Esophagus (tissue), 2 donors: ENCODE measurements around the gene CENPM. TPM values are rescaled to one million over a fixed set of nuclear protein-coding genes. Genes with fewer than 3 reads are reported as not detected.

Experiments used
- H3K27ac ChIP-seq, 2 donors: one replicate each; pipeline ENCODE4 v1.5.1; 2013; ENCODE audit warnings: low read depth in 2 of 2, mild to moderate bottlenecking in 2 of 2, inconsistent platforms in 1 of 2, low read length in 1 of 2, moderate library complexity in 1 of 2
- H3K27me3 ChIP-seq, 2 donors: one replicate each; pipeline ENCODE4 v1.6.1; 2013; ENCODE audit warnings: low read length in 2 of 2, control low read depth in 1 of 2, mild to moderate bottlenecking in 1 of 2; ENCODE audit not compliant: insufficient read depth in 2 of 2, control insufficient read depth in 1 of 2
- H3K36me3 ChIP-seq, 2 donors: one replicate each; pipeline ENCODE4 v1.6.1; 2013; ENCODE audit warnings: low read length in 1 of 2; ENCODE audit not compliant: control insufficient read depth in 2 of 2, insufficient read depth in 2 of 2
- H3K4me1 ChIP-seq, 2 donors: one replicate each; pipeline ENCODE4 v1.6.1; 2013; ENCODE audit warnings: low read length in 1 of 2; ENCODE audit not compliant: control insufficient read depth in 2 of 2, insufficient read depth in 2 of 2
- H3K4me3 ChIP-seq, 2 donors: one replicate each; pipeline ENCODE4 v1.5.1; 2013; ENCODE audit warnings: low read length in 2 of 2, mild to moderate bottlenecking in 2 of 2, low read depth in 1 of 2, moderate library complexity in 1 of 2
- H3K9me3 ChIP-seq, 2 donors: one replicate each; pipeline ENCODE4 v1.6.1; 2013; ENCODE audit warnings: mild to moderate bottlenecking in 2 of 2, low read depth in 1 of 2, low read length in 1 of 2, moderate library complexity in 1 of 2; ENCODE audit not compliant: control insufficient read depth in 2 of 2, insufficient read depth in 1 of 2
- WGBS, 2 donors: extraction: QIAGEN DNeasy Blood & Tissue Kit; methylation state at CpG; one replicate each; pipeline ENCODE4 v1.1.7; 2013; 5-methylcytosine and 5-hydroxymethylcytosine counted together
- polyA plus RNA-seq, 2 donors: library from polyadenylated mRNA; stranded (reverse); fragments of 200-250 nt; gene quantifications; one replicate each; pipeline ENCODE4 v1.2.3, GENCODE V29; 2013
- donor health status: healthy with polysubstance abuse.
- donor health status: Bipolar disorder and iron deficiency.

The CENPM gene
- polyA plus RNA-seq, 2 donors, result 16.5 to 18.8 TPM

- Histone ChIP-seq H3K36me3 (peaks cover 42 to 83% of the 10 kb centered on the region in 2 donors), H3K4me1 (peaks cover 0 to 3% of the 10 kb centered on the region in 2 donors), H3K27me3 (no peaks in the 10 kb centered on the region), H3K27ac (no peak overlapping the region), H3K4me3 (no peak overlapping the region), H3K9me3 (no peaks in the 10 kb centered on the region)
- 79 to 83% methylated on average over 15 of the region's 15 CpGs for WGBS, 2 donors
Measured at GRCh38 chr22:41902932-41903421, 44.0 kb downstream of the CENPM start.

- no peaks in the 10 kb centered on the region for H3K9me3 ChIP-seq
- H3K4me3 ChIP-seq, result no peak overlapping the region
- H3K36me3 ChIP-seq, result peaks cover 48 to 80% of the 10 kb centered on the region in 2 donors
- WGBS, 2 donors, result 91 to 95% methylated on average over 7 of the region's 7 CpGs
- H3K27ac ChIP-seq, result no peak overlapping the region
- H3K4me1 ChIP-seq, result no peaks in the 10 kb centered on the region
- no peaks in the 10 kb centered on the region for H3K27me3 ChIP-seq
Measured at GRCh38 chr22:41902016-41902415, 44.9 kb downstream of the CENPM start.

GRCh38 chr22:41900652-41901312 is 46.2 kb downstream of the CENPM start:
- no peaks in the 10 kb centered on the region for H3K4me1 ChIP-seq
- 94% methylated on average over 8 of the region's 8 CpGs for WGBS, 2 donors
- H3K27ac ChIP-seq, result no peak overlapping the region
- peaks cover 49 to 84% of the 10 kb centered on the region in 2 donors for H3K36me3 ChIP-seq
- no peaks in the 10 kb centered on the region for H3K9me3 ChIP-seq
- no peak overlapping the region for H3K4me3 ChIP-seq
- no peaks in the 10 kb centered on the region for H3K27me3 ChIP-seq

- H3K4me1 ChIP-seq, result no peaks in the 10 kb centered on the region
- no peaks in the 10 kb centered on the region for H3K9me3 ChIP-seq
- H3K27ac ChIP-seq, result no peak overlapping the region
- H3K4me3 ChIP-seq, result no peak overlapping the region
- H3K27me3 ChIP-seq, result no peaks in the 10 kb centered on the region
- H3K36me3 ChIP-seq, result peaks cover 49 to 80% of the 10 kb centered on the region in 2 donors
- 87 to 91% methylated on average over 13 of the region's 13 CpGs for WGBS, 2 donors
Measured at GRCh38 chr22:41899992-41900651, 46.8 kb downstream of the CENPM start.

- Histone ChIP-seq H3K36me3 (peaks cover 46 to 79% of the 10 kb centered on the region in 2 donors), H3K9me3 (no peaks in the 10 kb centered on the region), H3K27ac (no peak overlapping the region), H3K4me3 (no peak overlapping the region), H3K4me1 (no peaks in the 10 kb centered on the region), H3K27me3 (no peaks in the 10 kb centered on the region)
- WGBS, 2 donors, result 85 to 86% methylated on average over 5 of the region's 5 CpGs
Measured at GRCh38 chr22:41899110-41899509, 47.8 kb downstream of the CENPM start.

- Histone ChIP-seq H3K9me3 (no peaks in the 10 kb centered on the region), H3K36me3 (peaks cover 41 to 77% of the 10 kb centered on the region in 2 donors)
- 88 to 89% methylated on average over 11 of the region's 11 CpGs for WGBS, 2 donors
Measured at GRCh38 chr22:41898645-41899044, 48.3 kb downstream of the CENPM start.

GRCh38 chr22:41893591-41894375 is 53.2 kb downstream of the CENPM start:
- 85 to 87% methylated on average over 7 of the region's 7 CpGs for WGBS, 2 donors
- peaks cover 34 to 64% of the 10 kb centered on the region in 2 donors for H3K36me3 ChIP-seq
- H3K27me3 ChIP-seq, result no peaks in the 10 kb centered on the region
- H3K27ac ChIP-seq, result no peak overlapping the region
- no peaks in the 10 kb centered on the region for H3K4me1 ChIP-seq
- H3K9me3 ChIP-seq, result no peaks in the 10 kb centered on the region
- H3K4me3 ChIP-seq, result no peak overlapping the region

More at GRCh38 chr22:41898645-41899044, 48.3 kb downstream of the CENPM start:
- Histone ChIP-seq H3K4me3 (no peak overlapping the region), H3K27ac (no peak overlapping the region), H3K4me1 (no peaks in the 10 kb centered on the region), H3K27me3 (no peaks in the 10 kb centered on the region)

- WGBS, 2 donors, result 93 to 94% methylated on average over 2 to 4 of the region's 4 CpGs
- Histone ChIP-seq H3K4me3 (no peak overlapping the region), H3K27me3 (no peaks in the 10 kb centered on the region), H3K4me1 (no peaks in the 10 kb centered on the region), H3K27ac (no peak overlapping the region), H3K9me3 (no peaks in the 10 kb centered on the region), H3K36me3 (peaks cover 29 to 61% of the 10 kb centered on the region in 2 donors)
Measured at GRCh38 chr22:41892721-41893120, 54.2 kb downstream of the CENPM start.

GRCh38 chr22:41891407-41891806 is 55.5 kb downstream of the CENPM start:
- H3K4me1 ChIP-seq, result no peaks in the 10 kb centered on the region
- H3K4me3 ChIP-seq, result no peak overlapping the region
- 93 to 96% methylated on average over 9 of the region's 9 CpGs for WGBS, 2 donors
- peaks cover 23 to 49% of the 10 kb centered on the region in 2 donors for H3K36me3 ChIP-seq
- H3K27ac ChIP-seq, result no peak overlapping the region
- H3K27me3 ChIP-seq, result no peaks in the 10 kb centered on the region
- H3K9me3 ChIP-seq, result no peaks in the 10 kb centered on the region
